ENCODE data around the gene IGFBP6. TPM values are rescaled to one million over a fixed set of nuclear protein-coding genes. Genes with fewer than 3 reads are reported as not detected.

IGFBP6 gene
- total RNA-seq, result 1 to 10 TPM in 1 of 2 donors, under 1 TPM in 1; 0.45 to 6.0 TPM

DNA sequence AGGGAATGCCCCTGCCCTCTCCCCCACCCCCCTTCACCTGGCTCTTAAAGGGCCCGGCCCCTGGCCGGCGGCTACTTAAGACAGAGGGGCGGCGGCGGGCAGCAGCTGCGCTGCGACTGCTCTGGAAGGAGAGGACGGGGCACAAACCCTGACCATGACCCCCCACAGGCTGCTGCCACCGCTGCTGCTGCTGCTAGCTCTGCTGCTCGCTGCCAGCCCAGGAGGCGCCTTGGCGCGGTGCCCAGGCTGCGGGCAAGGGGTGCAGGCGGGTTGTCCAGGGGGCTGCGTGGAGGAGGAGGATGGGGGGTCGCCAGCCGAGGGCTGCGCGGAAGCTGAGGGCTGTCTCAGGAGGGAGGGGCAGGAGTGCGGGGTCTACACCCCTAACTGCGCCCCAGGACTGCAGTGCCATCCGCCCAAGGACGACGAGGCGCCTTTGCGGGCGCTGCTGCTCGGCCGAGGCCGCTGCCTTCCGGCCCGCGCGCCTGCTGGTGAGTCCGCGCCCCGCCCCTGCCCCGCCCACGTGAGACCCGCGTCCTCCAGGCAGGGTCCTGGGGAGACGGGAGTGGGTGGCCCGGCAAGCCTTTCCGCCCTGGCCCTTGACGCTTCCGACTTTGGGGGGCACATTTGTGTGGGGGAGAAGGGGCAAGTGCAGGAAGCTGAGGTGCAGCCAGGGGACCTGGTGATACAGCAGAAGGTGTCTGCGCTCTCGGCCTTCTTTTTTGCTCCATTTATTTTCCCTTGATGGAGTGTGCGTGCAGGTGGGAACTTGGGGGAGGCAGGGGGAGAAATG is at the start of gene IGFBP6:
IGFBP6 (plus strand) TSS at position 104 of the 790 bp plus-strand sequence; CDS start at position 155, 51 bp downstream.
- Mint-ChIP-seq H3K9me3 (no peaks in the 10 kb centered on the region), H3K4me3 (peak within 1 kb of the TSS; percentile 83), H3K27me3 (peaks cover 4% of the 10 kb centered on the region), H3K4me1 (peaks cover 27% of the 10 kb centered on the region), H3K36me3 (ENCODE audit: low read depth) (no peaks in the 10 kb centered on the region), H3K27ac (peak within 1 kb of the TSS; percentile 83)
- peak; percentile 76 for ATAC-seq (replicated peaks)

- Mint-ChIP-seq H3K4me3 (peak overlapping the region; percentile 53), H3K27ac (peak overlapping the region; percentile 61), H3K36me3 (ENCODE audit: low read depth) (no peaks in the 10 kb centered on the region), H3K27me3 (no peaks in the 10 kb centered on the region), H3K9me3 (no peaks in the 10 kb centered on the region), H3K4me1 (peaks cover 13% of the 10 kb centered on the region)
- no peak for ATAC-seq (replicated peaks)
Measured at GRCh38 chr12:53048033-53048779, 49.3 kb upstream of the IGFBP6 start.

GRCh38 chr12:53048780-53049401 is 48.6 kb upstream of the IGFBP6 start:
- Mint-ChIP-seq H3K27me3 (no peaks in the 10 kb centered on the region), H3K4me3 (peak overlapping the region; percentile 53), H3K27ac (peak overlapping the region; percentile 61), H3K36me3 (ENCODE audit: low read depth) (no peaks in the 10 kb centered on the region), H3K9me3 (no peaks in the 10 kb centered on the region), H3K4me1 (peaks cover 13% of the 10 kb centered on the region)
- ATAC-seq (replicated peaks), result no peak

DNA sequence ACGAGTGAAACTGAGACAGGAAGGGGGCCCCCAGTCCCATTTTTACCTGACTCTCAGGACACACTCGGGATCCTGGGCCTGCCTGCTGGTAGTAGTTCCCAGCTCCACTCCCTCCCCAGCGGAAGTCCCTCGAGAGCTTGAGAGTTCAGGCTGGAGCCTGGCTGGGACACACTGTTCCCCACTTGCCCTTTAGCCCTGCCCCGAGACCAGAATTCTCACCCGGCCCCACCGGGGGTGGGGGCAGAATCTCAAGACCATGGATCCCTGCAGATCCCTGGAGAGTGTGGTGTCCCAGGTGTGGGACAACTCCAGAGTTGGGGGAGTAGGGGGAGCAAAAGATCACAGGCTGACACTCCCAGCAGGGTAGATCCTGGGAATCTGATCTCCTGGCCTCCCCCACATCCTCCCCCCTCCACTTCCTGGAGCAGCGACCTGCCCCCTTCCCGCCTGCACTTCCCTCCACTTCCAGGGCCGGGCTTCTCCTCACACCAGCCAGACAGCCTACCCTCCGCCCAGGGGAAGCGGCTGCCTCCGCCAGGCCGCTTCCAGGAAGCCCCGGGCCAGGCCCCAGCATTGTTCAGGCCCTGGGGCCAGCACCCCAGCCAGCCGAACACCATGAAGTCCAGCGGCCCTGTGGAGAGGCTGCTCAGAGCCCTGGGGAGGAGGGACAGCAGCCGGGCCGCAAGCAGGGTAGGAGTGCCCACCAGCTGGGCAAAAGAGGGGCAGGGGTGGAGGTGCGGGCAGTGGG is 47.7 kb upstream of the IGFBP6 start, which contains the start of gene TNS2:
TNS2 (plus strand) TSS at position 495 of the 748 bp plus-strand sequence; CDS start at position 616, 121 bp downstream.
- H3K9me3 Mint-ChIP-seq, result no peaks in the 10 kb centered on the region
- H3K4me3 Mint-ChIP-seq, result peak within 1 kb of the TSS; percentile 53
- no peaks in the 10 kb centered on the region for H3K27me3 Mint-ChIP-seq
- H3K27ac Mint-ChIP-seq, result peak within 1 kb of the TSS; percentile 61
- peaks cover 16% of the 10 kb centered on the region for H3K4me1 Mint-ChIP-seq
- no peaks in the 10 kb centered on the region for H3K36me3 Mint-ChIP-seq (ENCODE audit: low read depth)
- no peak for ATAC-seq (replicated peaks)

- Mint-ChIP-seq H3K36me3 (ENCODE audit: low read depth) (no peaks in the 10 kb centered on the region), H3K27me3 (no peaks in the 10 kb centered on the region), H3K4me3 (no peak overlapping the region), H3K9me3 (no peaks in the 10 kb centered on the region), H3K4me1 (peaks cover 16% of the 10 kb centered on the region), H3K27ac (no peak overlapping the region)
- ATAC-seq (replicated peaks), result no peak
Measured at GRCh38 chr12:53050426-53051057, 46.9 kb upstream of the IGFBP6 start.

GRCh38 chr12:53051058-53051880 is 46.2 kb upstream of the IGFBP6 start:
- H3K27me3 Mint-ChIP-seq, result no peaks in the 10 kb centered on the region
- H3K27ac Mint-ChIP-seq, result no peak overlapping the region
- no peak for ATAC-seq (replicated peaks)
- no peak overlapping the region for H3K4me3 Mint-ChIP-seq
- H3K36me3 Mint-ChIP-seq (ENCODE audit: low read depth), result no peaks in the 10 kb centered on the region
- peaks cover 13% of the 10 kb centered on the region for H3K4me1 Mint-ChIP-seq
- H3K9me3 Mint-ChIP-seq, result no peaks in the 10 kb centered on the region

DNA sequence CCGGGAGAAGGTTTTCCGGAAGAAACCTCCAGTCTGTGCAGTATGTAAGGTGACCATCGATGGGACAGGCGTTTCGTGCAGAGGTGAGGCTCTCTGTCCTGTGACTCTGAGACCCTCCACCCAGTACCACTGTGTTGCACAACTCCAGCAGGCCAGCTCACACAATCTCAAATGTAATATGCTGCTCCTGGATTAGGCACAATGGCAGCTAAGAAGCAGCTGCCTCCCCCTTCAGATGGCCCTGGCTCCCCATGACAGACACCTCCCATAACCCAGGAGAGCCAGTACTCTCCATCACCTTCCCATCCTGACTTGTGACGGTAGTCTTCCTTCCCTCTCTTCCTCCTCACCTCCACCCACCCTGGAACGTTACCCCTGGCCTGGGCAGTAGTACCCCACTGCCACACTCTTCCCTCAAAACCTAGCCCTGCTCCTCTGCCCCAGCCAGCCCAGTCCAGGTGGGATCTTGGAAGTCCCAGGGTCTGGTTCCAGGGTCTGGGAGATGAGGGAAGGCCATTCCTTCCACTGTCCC is 45.5 kb upstream of the IGFBP6 start:
- Mint-ChIP-seq H3K9me3 (no peaks in the 10 kb centered on the region), H3K36me3 (ENCODE audit: low read depth) (no peaks in the 10 kb centered on the region), H3K27ac (no peak overlapping the region), H3K4me3 (no peak overlapping the region), H3K27me3 (no peaks in the 10 kb centered on the region), H3K4me1 (peaks cover 12% of the 10 kb centered on the region)
- no peak for ATAC-seq (replicated peaks)

DNA sequence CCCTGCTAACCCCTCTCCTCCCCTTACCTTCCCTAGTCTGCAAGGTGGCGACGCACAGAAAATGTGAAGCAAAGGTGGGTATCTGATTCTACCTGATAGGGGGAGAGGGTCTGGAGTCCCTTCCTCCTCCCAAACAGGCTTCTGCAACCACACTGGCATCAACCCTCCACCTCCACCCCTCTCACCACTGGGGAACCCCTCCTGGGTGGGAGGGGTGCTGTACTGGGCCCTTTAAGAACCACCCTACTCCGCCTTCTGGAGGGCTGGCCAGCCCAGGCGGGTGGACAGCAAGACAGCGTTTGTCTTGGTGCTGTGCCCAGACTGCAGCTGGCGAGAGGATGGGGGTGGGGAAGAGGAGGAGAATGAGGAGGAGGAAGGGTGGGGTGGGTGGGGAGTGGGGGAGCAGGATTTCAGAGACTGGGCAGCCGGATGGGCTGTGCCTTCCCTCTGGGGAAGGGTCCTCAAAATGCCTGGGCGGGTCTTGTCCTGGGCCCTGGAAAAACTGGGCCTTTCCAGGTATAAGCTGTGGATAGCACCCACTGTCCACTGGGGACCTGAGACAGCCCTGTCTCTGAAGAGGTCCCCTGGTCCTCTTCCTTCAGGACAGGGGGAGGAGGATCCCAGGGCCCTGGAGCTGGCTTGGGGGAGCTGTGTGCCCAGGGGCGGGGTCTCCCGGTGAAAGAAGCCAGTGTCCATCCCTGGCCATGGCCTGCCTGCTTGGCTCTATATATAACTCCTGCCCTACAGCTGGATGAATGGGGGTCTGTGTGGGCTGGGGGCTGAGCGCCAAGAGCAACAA is 44.8 kb upstream of the IGFBP6 start:
- H3K36me3 Mint-ChIP-seq (ENCODE audit: low read depth), result no peaks in the 10 kb centered on the region
- H3K4me1 Mint-ChIP-seq, result peaks cover 12% of the 10 kb centered on the region
- ATAC-seq (replicated peaks), result no peak
- H3K9me3 Mint-ChIP-seq, result no peaks in the 10 kb centered on the region
- no peaks in the 10 kb centered on the region for H3K27me3 Mint-ChIP-seq
- no peak overlapping the region for H3K4me3 Mint-ChIP-seq
- H3K27ac Mint-ChIP-seq, result no peak overlapping the region

DNA sequence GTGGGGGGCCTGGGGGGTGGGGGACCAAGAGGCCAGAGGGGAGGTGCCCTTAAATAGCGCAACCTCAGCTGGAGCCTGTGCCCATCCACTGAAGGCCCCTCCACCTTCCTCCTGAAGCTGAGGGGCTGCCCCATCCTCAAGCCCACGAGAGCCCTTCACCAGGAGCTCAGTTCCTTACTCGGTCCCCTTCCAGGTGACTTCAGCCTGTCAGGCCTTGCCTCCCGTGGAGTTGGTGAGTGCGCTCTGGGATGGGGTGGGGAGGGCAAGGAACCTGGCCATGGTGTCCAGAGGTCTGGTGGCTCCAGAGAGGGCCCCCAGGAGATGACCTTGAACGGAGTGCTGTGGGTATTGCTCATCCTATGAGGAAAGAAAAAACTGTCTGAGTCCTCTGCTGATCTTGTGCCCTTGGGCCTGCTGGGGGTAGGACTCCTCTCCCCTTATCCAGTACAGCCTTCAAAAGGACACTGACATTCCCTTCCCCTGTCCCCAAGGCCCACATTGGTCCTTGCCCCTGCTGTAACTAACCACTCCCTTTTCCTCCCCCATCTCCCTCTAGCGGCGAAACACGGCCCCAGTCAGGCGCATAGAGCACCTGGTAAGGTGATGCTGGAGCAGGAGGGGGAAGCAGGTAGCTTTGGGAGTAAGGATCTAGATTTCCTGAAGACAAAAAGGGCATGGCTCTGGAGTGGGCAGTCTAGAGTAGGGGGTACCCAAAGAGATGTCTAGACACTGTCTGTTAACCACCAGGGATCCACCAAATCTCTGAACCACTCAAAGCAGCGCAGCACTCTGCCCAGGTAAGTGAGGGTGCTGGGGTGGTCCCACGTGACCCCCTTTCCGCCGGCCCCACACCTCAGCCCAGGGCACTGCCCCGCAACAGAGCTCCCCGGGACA is 44.0 kb upstream of the IGFBP6 start:
- no peaks in the 10 kb centered on the region for H3K27me3 Mint-ChIP-seq
- H3K4me3 Mint-ChIP-seq, result peak overlapping the region; percentile 96
- H3K27ac Mint-ChIP-seq, result peak overlapping the region; percentile 89
- peak; percentile 8 for ATAC-seq (replicated peaks)
- no peaks in the 10 kb centered on the region for H3K36me3 Mint-ChIP-seq (ENCODE audit: low read depth)
- no peaks in the 10 kb centered on the region for H3K9me3 Mint-ChIP-seq
- peaks cover 12% of the 10 kb centered on the region for H3K4me1 Mint-ChIP-seq

GRCh38 chr12:53054112-53054878 is 43.2 kb upstream of the IGFBP6 start:
- Mint-ChIP-seq H3K27me3 (no peaks in the 10 kb centered on the region), H3K4me1 (peaks cover 4% of the 10 kb centered on the region), H3K36me3 (ENCODE audit: low read depth) (no peaks in the 10 kb centered on the region), H3K4me3 (peak overlapping the region; percentile 96), H3K27ac (peak overlapping the region; percentile 89), H3K9me3 (no peaks in the 10 kb centered on the region)
- peak; percentile 96 for ATAC-seq (replicated peaks)

Measured in activated T-helper 17 cell treated with anti-CD3 and anti-CD28 coated beads, Interleukin-2, amount 50 U/mL, for 72 hours (primary cell).